ENCODE results near the gene SPG7. TPM values are rescaled to one million over a fixed set of nuclear protein-coding genes. Genes with fewer than 3 reads are reported as not detected.
A peak's percentile ranks its signal among the peaks of the same experiment; 100 is the strongest.
"Not testable (repeated sequence)": the region's sequence is repeated elsewhere in the genome, so short reads cannot be mapped to it uniquely, and the experiment has no call there.

The SPG7 gene
- total RNA-seq, 1 experiment from 2014 or later: 94.2 TPM

GRCh38 chr16:89574681-89575246, 66.6 kb downstream of the SPG7 start:
- peak; percentile 72 for DNase-seq (ENCODE audit: extremely low read depth, low read depth)

- DNase-seq (ENCODE audit: extremely low read depth, low read depth): no peak
These were observed 67.3 kb downstream of the SPG7 start, which contains the start of gene CPNE7 for GRCh38 chr16:89575247-89576152. Gene CPNE7 (plus strand): TSS chr16:89575758. CDS start chr16:89575898, 140 bp downstream.

GRCh38 chr16:89576153-89577054, 68.2 kb downstream of the SPG7 start:
- no peak for DNase-seq (ENCODE audit: extremely low read depth, low read depth)

GRCh38 chr16:89577055-89577759, 69.0 kb downstream of the SPG7 start:
- DNase-seq (ENCODE audit: extremely low read depth, low read depth): no peak

- DNase-seq (ENCODE audit: extremely low read depth, low read depth): no peak
These were observed 71.1 kb downstream of the SPG7 start for GRCh38 chr16:89579351-89579750.

GRCh38 chr16:89581045-89581695, 73.0 kb downstream of the SPG7 start:
- DNase-seq (ENCODE audit: extremely low read depth, low read depth): no peak

- DNase-seq (ENCODE audit: extremely low read depth, low read depth): no peak
These were observed 73.8 kb downstream of the SPG7 start for GRCh38 chr16:89581861-89582563.

- DNase-seq (ENCODE audit: extremely low read depth, low read depth): no peak
These were observed 74.5 kb downstream of the SPG7 start for GRCh38 chr16:89582614-89583196.

- DNase-seq (ENCODE audit: extremely low read depth, low read depth): no peak
These were observed 75.1 kb downstream of the SPG7 start for GRCh38 chr16:89583197-89583894.

GRCh38 chr16:89583895-89584644, 75.9 kb downstream of the SPG7 start:
- no peak for DNase-seq (ENCODE audit: extremely low read depth, low read depth)

- no peak for DNase-seq (ENCODE audit: extremely low read depth, low read depth)
These were observed 76.8 kb downstream of the SPG7 start for GRCh38 chr16:89584768-89585549.

GRCh38 chr16:89586218-89586617, 78.0 kb downstream of the SPG7 start:
- no peak for DNase-seq (ENCODE audit: extremely low read depth, low read depth)

GRCh38 chr16:89586853-89587252, 78.7 kb downstream of the SPG7 start:
- no peak for DNase-seq (ENCODE audit: extremely low read depth, low read depth)

- DNase-seq (ENCODE audit: extremely low read depth, low read depth): not testable (repeated sequence)
These were observed 79.5 kb downstream of the SPG7 start for GRCh38 chr16:89587676-89588075.

GRCh38 chr16:89588413-89589109, 80.4 kb downstream of the SPG7 start:
- no peak for DNase-seq (ENCODE audit: extremely low read depth, low read depth)
